HG02623 (cell line): ENCODE results near the gene DIAPH1.
A peak's percentile ranks its signal among the peaks of the same experiment; 100 is the strongest.

Experiments
- ATAC-seq: cut with Tn5 transposase; IDR thresholded peaks from one replicate; pipeline ENCODE4 v1.9.1; 2021; ENCODE audit warnings: moderate library complexity; ENCODE audit not compliant: unreplicated experiment

The DIAPH1 gene

GRCh38 chr5:141485321-141486055 is 133.3 kb downstream of the DIAPH1 start:
- no peak for ATAC-seq

- no peak for ATAC-seq
Observed at GRCh38 chr5:141484641-141485311, 134.0 kb downstream of the DIAPH1 start, which contains the start of gene PCDHGC4. Gene PCDHGC4 (plus strand): TSS chr5:141485030. CDS start chr5:141485174, 144 bp downstream.

GRCh38 chr5:141484310-141484640 is 134.5 kb downstream of the DIAPH1 start:
- no peak for ATAC-seq

- no peak for ATAC-seq
Observed at GRCh38 chr5:141483902-141484301, 134.9 kb downstream of the DIAPH1 start.

- no peak for ATAC-seq
Observed at GRCh38 chr5:141479776-141480175, 139.0 kb downstream of the DIAPH1 start.

GRCh38 chr5:141478321-141478945 is 140.4 kb downstream of the DIAPH1 start:
- no peak for ATAC-seq

- ATAC-seq = no peak
Observed at GRCh38 chr5:141477815-141478214, 141.0 kb downstream of the DIAPH1 start.

- ATAC-seq = no peak
Observed at GRCh38 chr5:141477044-141477575, 141.7 kb downstream of the DIAPH1 start.

- ATAC-seq = peak; percentile 22
Observed at GRCh38 chr5:141476132-141476911, 142.5 kb downstream of the DIAPH1 start.

- peak; percentile 97 for ATAC-seq
Observed at GRCh38 chr5:141475625-141476131, 143.1 kb downstream of the DIAPH1 start, which contains the start of gene PCDHGC3. Gene PCDHGC3 (plus strand): TSS chr5:141475966. CDS start chr5:141476117, 151 bp downstream.

GRCh38 chr5:141465351-141465750 is 153.4 kb downstream of the DIAPH1 start:
- ATAC-seq = no peak
